Endothelial cell of umbilical vein (primary cell): ENCODE measurements around the gene SNX10.

Experiments used
- EZH2 ChIP-seq: IDR thresholded peaks from 2 replicates; pipeline ENCODE4 v1.6.1; 2012; ENCODE audit warnings: borderline replicate concordance, low read depth, mild to moderate bottlenecking, moderate library complexity, low read length, inconsistent platforms; ENCODE audit not compliant: severe bottlenecking
- FOS ChIP-seq: IDR thresholded peaks from 2 replicates; pipeline ENCODE4 v1.6.1; 2011; ENCODE audit warnings: mild to moderate bottlenecking, low read length, moderate library complexity, borderline replicate concordance; ENCODE audit not compliant: insufficient read depth
- JUN ChIP-seq: IDR thresholded peaks from 2 replicates; pipeline ENCODE4 v1.6.1; 2011; ENCODE audit warnings: borderline replicate concordance, low read depth; ENCODE audit not compliant: insufficient read length, insufficient read depth
- MYC ChIP-seq: IDR thresholded peaks from one replicate; pipeline ENCODE4 v1.6.1; 2011; ENCODE audit warnings: mild to moderate bottlenecking, low read depth, low read length
- POLR2A ChIP-seq: IDR thresholded peaks from 2 replicates; pipeline ENCODE4 v1.6.1; 2012; ENCODE audit warnings: low read depth, mild to moderate bottlenecking, control low read depth, low read length
- POLR2AphosphoS5 ChIP-seq: IDR thresholded peaks from 2 replicates; pipeline ENCODE4 v1.6.1; 2012; ENCODE audit warnings: low read depth, mild to moderate bottlenecking, control low read depth, low read length, moderate library complexity; ENCODE audit not compliant: insufficient read depth
- TF ChIP-seq, protein P1 (sequence below), 2 donors: IDR thresholded peaks; 1 replicate in 1 of 2; 2 replicates in 1 of 2; pipeline ENCODE4 v1.5.1; 2011; ENCODE audit warnings: low read length in 2 of 2, mild to moderate bottlenecking in 2 of 2, moderate library complexity in 2 of 2, control low read depth in 1 of 2, inconsistent platforms in 1 of 2, low read depth in 1 of 2; ENCODE audit not compliant: insufficient read depth in 1 of 2; ENCODE audit errors: extremely low read depth in 1 of 2
- TF ChIP-seq, protein P2 (sequence below): IDR thresholded peaks from 2 replicates; pipeline ENCODE4 v1.6.1; 2011; ENCODE audit not compliant: insufficient read depth, insufficient read length

DNA sequence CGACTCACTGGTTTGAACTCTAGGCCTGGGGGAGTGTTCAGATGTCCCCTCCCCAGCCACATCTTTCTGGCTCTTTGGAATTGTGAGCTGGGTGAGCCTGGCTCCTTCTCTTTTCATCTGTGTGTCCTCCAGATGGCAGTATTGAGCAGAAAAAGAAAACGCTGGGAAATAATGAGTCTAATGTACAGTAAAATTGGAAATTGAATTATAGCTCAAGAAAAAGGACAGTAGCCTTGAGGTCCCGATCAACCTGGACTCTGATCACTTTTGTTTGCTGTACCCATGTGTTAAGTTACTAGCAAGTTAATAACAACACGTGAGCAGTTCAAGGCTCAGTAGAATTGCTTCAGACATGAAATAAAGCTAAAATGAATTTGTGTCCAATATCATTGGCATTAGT is 77.9 kb downstream of the SNX10 start:
- TF ChIP-seq, protein P1, sequence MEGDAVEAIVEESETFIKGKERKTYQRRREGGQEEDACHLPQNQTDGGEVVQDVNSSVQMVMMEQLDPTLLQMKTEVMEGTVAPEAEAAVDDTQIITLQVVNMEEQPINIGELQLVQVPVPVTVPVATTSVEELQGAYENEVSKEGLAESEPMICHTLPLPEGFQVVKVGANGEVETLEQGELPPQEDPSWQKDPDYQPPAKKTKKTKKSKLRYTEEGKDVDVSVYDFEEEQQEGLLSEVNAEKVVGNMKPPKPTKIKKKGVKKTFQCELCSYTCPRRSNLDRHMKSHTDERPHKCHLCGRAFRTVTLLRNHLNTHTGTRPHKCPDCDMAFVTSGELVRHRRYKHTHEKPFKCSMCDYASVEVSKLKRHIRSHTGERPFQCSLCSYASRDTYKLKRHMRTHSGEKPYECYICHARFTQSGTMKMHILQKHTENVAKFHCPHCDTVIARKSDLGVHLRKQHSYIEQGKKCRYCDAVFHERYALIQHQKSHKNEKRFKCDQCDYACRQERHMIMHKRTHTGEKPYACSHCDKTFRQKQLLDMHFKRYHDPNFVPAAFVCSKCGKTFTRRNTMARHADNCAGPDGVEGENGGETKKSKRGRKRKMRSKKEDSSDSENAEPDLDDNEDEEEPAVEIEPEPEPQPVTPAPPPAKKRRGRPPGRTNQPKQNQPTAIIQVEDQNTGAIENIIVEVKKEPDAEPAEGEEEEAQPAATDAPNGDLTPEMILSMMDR (IDR thresholded peaks at IDR 0.05; ENCODE audit: extremely low read depth in 1 of 2, insufficient read depth in 1 of 2, low read depth in 1 of 2, low read length in 2 of 2) = peak; percentile 53 to 70
- TF ChIP-seq POLR2AphosphoS5 (no peak), POLR2A (no peak), EZH2 (no peak), FOS (no peak), MYC (no peak), JUN (no peak)
- TF ChIP-seq, protein P2, sequence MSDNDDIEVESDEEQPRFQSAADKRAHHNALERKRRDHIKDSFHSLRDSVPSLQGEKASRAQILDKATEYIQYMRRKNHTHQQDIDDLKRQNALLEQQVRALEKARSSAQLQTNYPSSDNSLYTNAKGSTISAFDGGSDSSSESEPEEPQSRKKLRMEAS = no peak
